Measurements from ENCODE around the gene CASKIN1.

CASKIN1 gene

GRCh38 chr16:2200313-2200712, 3.9 kb upstream of the CASKIN1 start:
- no peak for TF ChIP-seq CTCF (IDR thresholded peaks at IDR 0.05; ENCODE audit: low read depth, low read length)
- DNase-seq (ENCODE audit: extremely low read depth, low read depth): no peak

- DNase-seq (ENCODE audit: extremely low read depth, low read depth): no peak
- TF ChIP-seq CTCF (IDR thresholded peaks at IDR 0.05; ENCODE audit: low read depth, low read length): no peak
These were observed 3.3 kb upstream of the CASKIN1 start for GRCh38 chr16:2199621-2200139.

- DNase-seq (ENCODE audit: extremely low read depth, low read depth): no peak
- TF ChIP-seq CTCF (IDR thresholded peaks at IDR 0.05; ENCODE audit: low read depth, low read length): no peak
These were observed 2.7 kb upstream of the CASKIN1 start for GRCh38 chr16:2199095-2199494.

- DNase-seq (ENCODE audit: extremely low read depth, low read depth): no peak
- no peak for TF ChIP-seq CTCF (IDR thresholded peaks at IDR 0.05; ENCODE audit: low read depth, low read length)
These were observed 1.9 kb upstream of the CASKIN1 start for GRCh38 chr16:2198283-2198682.

- DNase-seq (ENCODE audit: extremely low read depth, low read depth): no peak
- no peak for TF ChIP-seq CTCF (IDR thresholded peaks at IDR 0.05; ENCODE audit: low read depth, low read length)
These were observed 1.4 kb upstream of the CASKIN1 start for GRCh38 chr16:2197765-2198164.

GRCh38 chr16:2196981-2197511, 641 bp upstream of the CASKIN1 start:
- no peak for DNase-seq (ENCODE audit: extremely low read depth, low read depth)
- TF ChIP-seq CTCF (IDR thresholded peaks at IDR 0.05; ENCODE audit: low read depth, low read length): no peak

GRCh38 chr16:2195322-2196161, 863 bp downstream of the CASKIN1 start:
- no peak for TF ChIP-seq CTCF (IDR thresholded peaks at IDR 0.05; ENCODE audit: low read depth, low read length)
- no peak for DNase-seq (ENCODE audit: extremely low read depth, low read depth)
